NOMO-1 treated with DMSO at 0.1 percent for 48 hours (cell line): ENCODE data around the gene HDAC4.

Experiments used
- DNase-seq: peaks from one replicate; lab custom pipeline; 2025; ENCODE audit not compliant: unreplicated experiment; lab: John Stamatoyannopoulos, UW

Gene HDAC4

GRCh38 chr2:239385096-239386000, 15.5 kb downstream of the HDAC4 start:
- no peak for DNase-seq

- DNase-seq = no peak
Measured at GRCh38 chr2:239383759-239384156, 17.1 kb downstream of the HDAC4 start.

- no peak for DNase-seq
Measured at GRCh38 chr2:239383036-239383758, 17.6 kb downstream of the HDAC4 start.

DNA sequence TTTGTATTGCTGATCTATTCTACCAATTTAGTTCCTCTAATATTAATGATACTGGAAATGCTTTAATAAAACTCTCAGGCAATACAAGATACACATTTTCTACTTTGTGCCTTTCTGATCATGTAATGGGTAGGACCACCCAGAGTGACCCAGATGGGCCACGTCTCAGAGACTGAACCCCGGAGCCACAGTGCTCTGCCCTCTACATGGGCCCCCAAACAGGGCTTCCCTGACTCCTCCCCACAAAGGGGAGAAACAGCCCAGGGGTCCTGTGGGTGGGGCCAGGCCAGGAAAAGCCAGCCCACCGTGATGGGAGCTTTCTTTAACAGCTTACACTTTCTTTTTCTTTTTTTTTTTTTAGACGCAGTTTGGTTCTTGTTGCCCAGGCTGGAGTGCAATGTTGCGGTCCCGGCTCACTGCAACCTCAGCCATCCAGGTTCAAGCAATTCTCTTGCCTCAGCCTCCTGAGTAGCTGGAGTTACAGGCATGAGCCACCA, 18.4 kb downstream of the HDAC4 start:
- no peak for DNase-seq

GRCh38 chr2:239381709-239382134, 19.1 kb downstream of the HDAC4 start:
- DNase-seq = no peak

- no peak for DNase-seq
Measured at GRCh38 chr2:239380831-239381708, 19.8 kb downstream of the HDAC4 start.

DNA sequence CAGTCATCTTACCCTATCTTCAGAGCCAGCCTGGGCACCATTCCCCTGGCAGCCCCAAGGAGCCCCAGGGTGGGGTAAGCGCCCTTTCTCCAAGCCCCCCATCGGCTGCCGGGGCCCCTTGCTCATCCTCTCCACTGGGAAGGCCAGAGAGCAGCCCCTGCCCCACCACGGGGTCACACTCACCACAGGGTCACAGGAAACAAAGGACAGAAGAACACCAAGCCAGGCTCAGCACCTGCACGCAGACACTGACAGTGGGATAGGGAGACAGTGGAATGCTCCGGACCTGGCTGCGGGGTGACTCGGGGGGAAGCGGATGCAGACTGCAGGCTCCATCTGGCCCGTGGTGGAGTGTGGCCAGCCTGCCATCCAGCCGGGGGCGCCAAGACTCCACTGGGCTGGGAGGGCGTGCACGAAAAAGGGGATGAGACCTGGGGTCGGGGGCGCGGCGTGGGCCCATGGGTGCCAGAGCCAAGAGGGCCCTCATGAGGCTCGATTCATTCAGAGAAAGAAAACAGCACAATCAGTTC, 21.1 kb downstream of the HDAC4 start:
- DNase-seq = no peak

GRCh38 chr2:239378918-239379640, 21.7 kb downstream of the HDAC4 start:
- DNase-seq = peak; percentile 16

DNA sequence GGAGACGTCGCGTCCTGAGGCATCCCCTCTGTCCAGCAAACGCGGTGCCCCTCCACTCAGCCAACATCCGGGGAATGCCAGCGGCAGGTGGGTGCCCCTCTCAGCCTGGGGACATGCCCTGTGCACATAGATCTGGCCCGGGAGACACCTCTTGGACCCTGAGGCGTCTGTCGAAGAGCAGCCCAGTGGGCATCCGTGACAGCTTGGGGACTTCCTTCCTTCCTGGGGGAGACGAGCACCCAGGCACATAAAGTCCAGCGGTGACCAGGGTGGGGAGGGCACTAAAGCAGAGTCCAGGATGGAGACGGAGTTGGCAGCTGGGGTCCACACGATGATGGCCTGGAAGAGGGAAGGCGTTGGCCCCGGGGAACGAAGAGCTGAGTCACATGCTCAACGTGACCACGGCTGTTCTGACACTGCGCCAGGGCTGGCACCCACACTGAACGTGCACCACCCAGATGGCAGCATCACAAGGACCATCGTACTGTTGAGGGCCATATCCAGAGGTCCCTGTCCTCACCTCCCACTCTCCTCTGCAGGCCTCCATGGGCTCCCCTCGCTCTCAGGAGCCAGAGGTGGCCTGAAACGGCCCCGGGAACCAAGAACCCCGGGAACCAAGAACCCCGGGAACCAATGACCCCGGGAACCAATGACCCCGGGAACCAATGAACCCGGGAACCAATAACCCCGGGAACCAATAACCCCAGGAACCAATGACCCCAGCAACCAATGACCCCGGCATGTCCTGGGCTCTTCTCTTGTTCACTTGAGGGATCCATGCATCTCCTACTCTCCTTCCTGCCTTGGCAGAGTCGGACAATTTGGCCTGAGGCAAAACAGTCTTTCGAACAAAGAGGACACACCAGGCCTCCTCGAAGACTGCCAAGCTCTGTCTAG, 22.6 kb downstream of the HDAC4 start:
- DNase-seq = no peak

GRCh38 chr2:239377591-239377990, 23.2 kb downstream of the HDAC4 start:
- DNase-seq = no peak

- DNase-seq = no peak
Measured at GRCh38 chr2:239376942-239377531, 23.8 kb downstream of the HDAC4 start.

DNA sequence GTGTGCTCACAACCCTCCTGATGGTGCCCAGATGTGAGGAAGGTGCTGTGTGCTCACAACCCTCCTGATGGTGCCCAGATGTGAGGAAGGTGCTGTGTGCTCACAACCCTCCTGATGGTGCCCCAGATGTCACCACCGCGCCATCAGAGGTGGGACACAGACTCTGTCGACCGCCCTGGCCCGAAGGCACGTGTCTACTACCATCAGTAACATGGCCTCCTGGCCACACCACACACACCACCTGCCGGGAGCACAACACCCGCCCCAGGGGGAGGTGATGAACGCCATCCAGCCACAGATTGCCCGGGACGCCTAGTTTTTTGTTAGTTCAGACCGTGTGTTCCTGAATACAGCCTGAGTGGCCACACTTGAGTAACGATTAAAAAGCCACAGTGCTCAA, 24.5 kb downstream of the HDAC4 start:
- DNase-seq = no peak

DNA sequence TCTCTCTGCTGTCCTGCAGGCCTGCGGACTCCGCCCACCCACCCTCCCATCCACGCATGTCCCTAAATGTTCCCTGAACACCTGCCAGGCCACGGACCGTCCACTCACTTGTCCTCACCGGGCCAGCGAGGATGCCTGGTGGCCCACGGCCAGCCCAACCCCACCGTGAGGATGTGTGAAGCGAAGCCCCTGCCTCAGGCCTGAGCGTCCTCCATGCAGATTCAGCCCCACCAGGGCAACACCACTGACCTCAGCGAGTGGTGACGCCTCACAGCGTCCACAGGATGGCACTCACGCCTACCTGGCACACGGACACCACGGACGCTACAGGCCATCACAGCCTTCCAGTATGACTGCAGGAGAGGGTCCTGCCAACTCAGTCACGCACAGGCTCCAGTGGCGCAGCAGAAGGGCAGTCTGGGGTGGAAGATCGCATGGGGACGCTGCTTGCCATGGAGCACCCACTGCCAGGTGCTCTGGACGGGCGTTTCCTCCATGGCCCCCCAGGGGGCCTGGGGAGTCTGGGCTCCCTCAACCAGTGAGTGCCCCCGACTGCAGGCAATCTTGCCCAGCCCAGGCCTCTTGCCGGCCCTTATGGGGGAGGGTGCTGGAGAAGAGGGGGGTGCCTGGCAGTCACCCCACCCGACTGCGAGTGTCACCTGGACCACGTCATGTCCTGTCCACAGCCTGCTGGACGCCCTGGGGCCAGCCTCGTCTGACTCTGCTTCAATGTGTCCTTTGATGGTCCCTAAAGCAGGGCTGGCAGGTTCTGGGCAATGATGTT, 25.4 kb downstream of the HDAC4 start:
- no peak for DNase-seq

GRCh38 chr2:239374896-239375277, 25.9 kb downstream of the HDAC4 start:
- no peak for DNase-seq

GRCh38 chr2:239372835-239373234, 28.0 kb downstream of the HDAC4 start:
- no peak for DNase-seq

DNA sequence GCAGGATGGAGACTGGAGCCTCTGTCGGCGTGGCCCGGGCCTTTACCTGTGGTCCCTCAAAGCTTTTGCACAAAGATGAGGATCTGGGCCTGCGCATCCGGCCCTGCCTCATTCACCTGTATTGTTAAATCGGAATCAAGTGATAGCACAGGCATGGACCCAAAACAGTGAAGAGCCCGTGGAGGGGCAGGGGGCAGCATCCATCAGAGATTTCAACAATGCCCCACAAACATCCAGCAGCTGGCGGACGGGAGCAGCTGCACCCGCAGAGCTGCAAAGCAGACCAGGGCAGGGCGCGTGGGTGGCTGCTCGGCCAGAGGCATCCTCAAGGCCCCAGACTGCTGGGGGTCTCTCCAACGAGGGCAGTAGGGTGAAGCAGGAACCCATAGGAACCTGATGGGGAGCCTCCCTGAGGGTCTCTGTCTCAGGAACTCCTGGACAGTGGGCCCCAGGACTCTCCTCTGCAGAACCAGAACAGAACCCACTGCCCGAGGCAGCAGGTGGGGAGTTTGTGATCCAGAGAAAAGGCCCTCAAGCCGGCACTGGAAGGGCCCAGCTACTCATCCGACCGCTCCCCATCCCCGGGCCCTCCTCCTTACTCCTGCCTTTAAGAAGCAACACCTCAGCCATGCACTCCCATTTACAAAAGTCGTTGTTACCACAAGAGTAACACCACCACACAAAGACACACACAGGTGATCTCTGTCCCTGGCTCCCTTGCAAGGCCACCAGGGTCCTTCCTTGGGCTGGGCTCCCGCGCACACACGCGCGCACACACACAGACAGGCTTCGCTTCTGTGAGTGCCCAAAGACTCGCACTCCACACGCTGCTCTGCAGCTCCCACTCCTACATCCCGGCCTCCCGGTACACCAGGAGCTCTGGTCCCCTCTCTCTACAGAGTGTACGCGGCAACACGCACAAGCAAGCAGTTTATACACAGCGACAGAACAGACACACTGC, 28.8 kb downstream of the HDAC4 start:
- DNase-seq = no peak
